SJCRH30 (cell line): ENCODE measurements around the gene SGSM1. TPM values are rescaled to one million over a fixed set of nuclear protein-coding genes. Genes with fewer than 3 reads are reported as not detected.

Experiments
- DNase-seq, 2 experiments: peaks; one replicate each; pipeline ENCODE4 v3.0.0-alpha.2; 2015 to 2020
- H3K27ac ChIP-seq: fragments of 250-450 bp; sonication (Bioruptor Pico); 2 replicates; pipeline ENCODE4 v1.5.1; 2020; ENCODE audit warnings: mild to moderate bottlenecking, moderate library complexity
- H3K27me3 ChIP-seq: fragments of 250-450 bp; sonication (Bioruptor Pico); 2 replicates; pipeline ENCODE4 v1.5.1; 2020; ENCODE audit warnings: mild to moderate bottlenecking, moderate library complexity
- H3K36me3 ChIP-seq: fragments of 250-450 bp; sonication (Bioruptor Pico); 2 replicates; pipeline ENCODE4 v1.5.1; 2020; ENCODE audit warnings: mild to moderate bottlenecking, moderate library complexity
- H3K4me1 ChIP-seq: fragments of 250-450 bp; sonication (Bioruptor Pico); 2 replicates; pipeline ENCODE4 v1.5.1; 2020; ENCODE audit warnings: mild to moderate bottlenecking, moderate library complexity
- H3K4me3 ChIP-seq: fragments of 250-450 bp; sonication (Bioruptor Pico); 2 replicates; pipeline ENCODE4 v1.5.1; 2020; ENCODE audit warnings: mild to moderate bottlenecking, moderate library complexity
- H3K9me3 ChIP-seq: fragments of 250-450 bp; sonication (Bioruptor Pico); replicated peaks from 2 replicates; pipeline ENCODE4 v1.5.1; 2020; ENCODE audit warnings: mild to moderate bottlenecking, moderate library complexity
- total RNA-seq: library from RNA; depleted of rRNA; stranded (reverse); fragments of >200 nt; shearing (Covaris generic); gene quantifications from 2 replicates; pipeline ENCODE4 v1.2.3, GENCODE V29; 2014

Gene SGSM1
- total RNA-seq, 1 experiment from 2014 or later, result not detected

GRCh38 chr22:24789516-24789915 is 16.5 kb upstream of the SGSM1 start:
- Histone ChIP-seq H3K27ac (no peak overlapping the region), H3K4me3 (no peak overlapping the region), H3K4me1 (no peaks in the 10 kb centered on the region), H3K27me3 (no peaks in the 10 kb centered on the region), H3K9me3 (no peaks in the 10 kb centered on the region), H3K36me3 (no peaks in the 10 kb centered on the region)
- no peak for DNase-seq

DNA sequence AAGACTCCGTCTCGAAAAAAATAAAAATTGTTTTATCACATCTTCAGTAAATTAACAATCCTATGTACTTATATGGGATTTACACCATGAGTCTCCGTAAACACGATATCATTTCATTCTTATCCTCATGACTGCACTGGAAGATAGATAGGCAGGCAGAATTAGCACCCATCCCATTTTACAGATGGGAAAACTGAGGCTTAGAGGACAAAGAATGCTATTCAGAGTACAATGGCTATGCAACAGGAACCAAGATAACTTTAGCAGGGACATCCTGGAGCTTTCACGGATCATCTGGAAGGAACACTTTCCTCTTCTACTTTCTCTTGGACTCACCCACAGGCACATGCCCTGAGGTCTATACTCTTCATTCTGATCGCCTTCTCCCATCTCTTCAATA is 14.6 kb upstream of the SGSM1 start:
- DNase-seq, result no peak
- Histone ChIP-seq H3K36me3 (no peaks in the 10 kb centered on the region), H3K27me3 (no peaks in the 10 kb centered on the region), H3K9me3 (no peaks in the 10 kb centered on the region), H3K4me3 (no peak overlapping the region), H3K27ac (no peak overlapping the region), H3K4me1 (no peaks in the 10 kb centered on the region)

DNA sequence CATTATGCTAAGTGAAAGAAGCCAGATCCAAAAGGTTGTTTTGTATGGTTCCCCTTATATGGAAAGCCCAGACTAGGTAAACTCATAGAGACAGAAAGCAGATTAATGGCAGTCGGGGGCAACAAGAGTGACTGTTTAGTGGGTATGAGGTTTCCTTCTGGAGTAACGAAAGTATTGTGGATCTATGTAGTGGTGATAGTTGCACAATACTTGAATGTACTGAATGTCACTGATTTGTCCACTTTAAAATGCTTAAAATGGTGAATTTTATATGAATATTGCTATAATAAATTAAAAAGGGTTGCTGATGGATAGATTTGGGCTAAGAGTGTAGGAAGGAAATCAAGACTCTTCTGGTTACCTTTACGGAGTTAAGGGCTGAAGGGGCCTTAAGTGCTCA is 10.0 kb upstream of the SGSM1 start:
- DNase-seq, result no peak
- H3K9me3 ChIP-seq, result no peaks in the 10 kb centered on the region
- H3K36me3 ChIP-seq, result no peaks in the 10 kb centered on the region
- no peak overlapping the region for H3K4me3 ChIP-seq
- 0 out of 2 replicates have a peak, but pooled peaks cover 4% of the 10 kb centered on the region for H3K27me3 ChIP-seq
- H3K4me1 ChIP-seq, result no peaks in the 10 kb centered on the region
- no peak overlapping the region for H3K27ac ChIP-seq

GRCh38 chr22:24796860-24797259 is 9.2 kb upstream of the SGSM1 start:
- Histone ChIP-seq H3K27me3 (0 out of 2 replicates have a peak, but pooled peaks cover 4% of the 10 kb centered on the region), H3K4me1 (no peaks in the 10 kb centered on the region), H3K27ac (no peak overlapping the region), H3K36me3 (no peaks in the 10 kb centered on the region), H3K9me3 (no peaks in the 10 kb centered on the region), H3K4me3 (no peak overlapping the region)
- no peak for DNase-seq

DNA sequence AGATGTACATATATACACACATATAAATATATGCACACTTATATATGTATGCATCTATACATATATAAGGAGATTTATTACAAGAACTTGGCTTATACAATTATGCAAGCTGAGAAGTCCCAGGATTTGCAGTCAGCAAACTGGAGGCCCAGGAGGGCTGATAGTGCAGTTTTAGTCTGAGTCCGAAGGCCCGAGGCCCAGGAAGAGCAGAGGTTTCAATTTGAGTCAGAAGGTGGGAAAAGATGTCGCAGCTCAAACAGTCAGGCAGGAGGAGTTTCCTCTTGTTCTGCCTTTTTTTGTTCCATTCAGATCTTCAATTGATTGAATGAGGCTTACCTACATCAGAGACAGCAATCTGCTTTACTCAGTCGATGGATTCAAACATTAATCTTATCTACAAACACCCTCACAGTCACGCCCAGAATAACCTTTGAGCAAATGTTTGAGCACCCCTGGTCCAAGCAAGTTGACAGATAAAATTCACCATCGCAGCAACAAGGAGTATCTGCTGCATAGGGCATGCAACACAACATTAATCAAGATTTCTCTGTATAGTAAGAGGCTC is 4.0 kb upstream of the SGSM1 start:
- Histone ChIP-seq H3K4me1 (no peaks in the 10 kb centered on the region), H3K36me3 (no peaks in the 10 kb centered on the region), H3K9me3 (no peaks in the 10 kb centered on the region), H3K4me3 (no peak overlapping the region), H3K27me3 (peaks cover 4% of the 10 kb centered on the region; the same call in 1 of the 2 replicates), H3K27ac (no peak overlapping the region)
- no peak for DNase-seq

- Histone ChIP-seq H3K27ac (no peak overlapping the region), H3K36me3 (no peaks in the 10 kb centered on the region), H3K27me3 (peaks cover 4% of the 10 kb centered on the region; the same call in 1 of the 2 replicates), H3K9me3 (no peaks in the 10 kb centered on the region), H3K4me1 (no peaks in the 10 kb centered on the region), H3K4me3 (no peak overlapping the region)
- peak; percentile 36 to 71 for DNase-seq
These were observed 2.9 kb upstream of the SGSM1 start for GRCh38 chr22:24803064-24803542.

- Histone ChIP-seq H3K4me1 (no peaks in the 10 kb centered on the region), H3K36me3 (no peaks in the 10 kb centered on the region), H3K4me3 (no peak overlapping the region), H3K27me3 (peaks cover 5% of the 10 kb centered on the region), H3K9me3 (no peaks in the 10 kb centered on the region), H3K27ac (no peak overlapping the region)
- DNase-seq, result no peak
These were observed 621 bp downstream of the SGSM1 start for GRCh38 chr22:24806663-24807001.

GRCh38 chr22:24807284-24807950 is 1.4 kb downstream of the SGSM1 start:
- no peak overlapping the region for H3K27ac ChIP-seq
- no peak for DNase-seq
- no peaks in the 10 kb centered on the region for H3K9me3 ChIP-seq
- no peaks in the 10 kb centered on the region for H3K36me3 ChIP-seq
- H3K27me3 ChIP-seq, result peaks cover 7% of the 10 kb centered on the region
- no peaks in the 10 kb centered on the region for H3K4me1 ChIP-seq
- H3K4me3 ChIP-seq, result no peak overlapping the region

DNA sequence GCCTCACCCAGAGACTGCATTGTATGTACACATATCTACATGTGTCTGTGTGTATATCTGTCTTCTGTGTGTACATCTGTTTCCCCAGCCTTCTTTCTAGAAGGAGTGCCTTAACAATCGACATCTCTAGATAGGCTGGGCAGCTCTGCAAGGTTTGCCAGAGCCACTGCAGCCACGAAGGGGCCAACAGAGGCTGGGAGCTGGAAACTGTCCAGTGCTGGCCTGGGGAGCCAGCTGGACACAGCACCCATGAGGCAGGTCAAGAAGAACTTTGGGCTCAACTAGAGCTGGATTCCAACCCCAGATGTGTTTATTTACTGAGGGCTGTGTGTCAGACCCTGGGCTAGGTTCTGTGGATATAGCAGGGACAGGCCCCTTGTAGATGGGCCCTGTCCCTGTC is 3.3 kb downstream of the SGSM1 start:
- Histone ChIP-seq H3K9me3 (no peaks in the 10 kb centered on the region), H3K27me3 (peaks cover 7% of the 10 kb centered on the region), H3K27ac (no peak overlapping the region), H3K36me3 (no peaks in the 10 kb centered on the region), H3K4me1 (no peaks in the 10 kb centered on the region), H3K4me3 (no peak overlapping the region)
- no peak for DNase-seq

DNA sequence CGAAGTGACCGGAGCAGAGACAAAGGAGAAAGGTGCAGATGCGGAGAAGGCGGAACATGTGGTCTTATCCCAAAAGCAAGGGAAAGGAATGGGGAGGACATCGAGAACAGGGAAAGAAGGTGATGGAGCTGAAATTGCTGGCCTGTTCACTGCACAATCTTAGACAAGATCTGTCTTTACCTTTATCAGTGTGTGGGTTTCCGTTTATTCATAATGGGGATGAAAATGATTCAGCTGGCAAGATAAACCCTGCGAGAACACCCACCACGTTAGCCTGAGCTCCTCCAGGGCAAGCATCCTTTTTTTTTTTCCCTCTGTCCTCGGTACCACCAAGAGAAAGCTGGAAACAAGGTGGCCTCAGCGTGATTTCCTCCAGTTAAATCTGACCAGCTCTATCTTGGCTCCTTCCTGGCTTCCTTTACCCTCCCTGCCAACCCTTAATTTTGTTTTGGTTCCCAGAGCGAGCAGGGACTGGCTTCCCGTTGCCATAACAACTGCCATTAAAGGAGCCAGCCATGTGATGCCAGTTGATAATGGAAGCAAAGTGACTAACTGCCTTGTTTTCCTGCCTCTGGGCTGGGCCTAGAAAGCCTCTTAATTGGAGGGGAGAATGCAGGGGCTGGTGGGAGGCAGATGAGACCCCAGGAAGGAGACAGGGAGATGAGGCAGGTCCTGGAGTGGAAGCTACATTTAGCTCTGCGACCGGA is 4.2 kb downstream of the SGSM1 start:
- Histone ChIP-seq H3K4me3 (no peak overlapping the region), H3K27me3 (peaks cover 7% of the 10 kb centered on the region), H3K27ac (no peak overlapping the region)

DNA sequence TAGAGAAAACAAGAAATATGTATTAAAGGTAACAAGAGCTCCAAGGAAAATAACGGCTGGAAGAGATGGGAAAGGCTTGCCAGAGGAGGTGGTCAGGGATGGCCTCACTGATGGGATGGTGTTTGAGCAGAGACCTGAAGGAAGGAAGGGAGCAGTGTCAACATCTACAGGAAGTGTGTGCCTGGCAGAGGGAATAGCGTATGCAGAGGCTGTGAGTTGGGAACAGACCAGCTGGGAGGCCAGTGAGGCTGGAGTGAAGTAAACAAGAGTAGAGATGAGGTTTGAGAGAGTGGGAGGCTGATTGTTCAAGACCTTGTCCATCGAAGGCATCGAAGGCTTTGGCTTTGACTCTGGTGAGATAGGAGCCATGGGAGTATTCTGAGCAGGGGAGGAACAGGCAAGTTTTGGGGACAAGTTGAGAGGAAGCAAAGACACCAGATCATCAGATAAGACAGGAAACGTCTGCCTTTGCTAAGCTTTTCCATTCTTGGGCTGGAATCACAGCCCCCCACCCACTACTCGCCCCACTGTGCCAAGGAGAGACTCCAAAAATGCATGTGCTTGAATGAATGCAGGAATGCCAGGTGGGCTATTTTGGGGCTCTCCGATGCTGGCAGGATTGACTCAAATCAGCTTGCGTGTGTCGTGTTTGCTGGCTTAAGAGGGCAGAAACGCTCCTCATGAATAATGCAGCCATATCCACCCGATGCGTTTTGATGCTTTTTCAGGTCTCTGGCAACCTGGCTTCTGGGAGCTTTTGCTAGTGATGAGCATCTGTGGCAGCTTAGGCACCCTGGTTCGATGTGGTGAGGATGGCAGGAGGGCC is 7.2 kb downstream of the SGSM1 start:
- DNase-seq, result no peak
- no peaks in the 10 kb centered on the region for H3K36me3 ChIP-seq
- H3K27me3 ChIP-seq, result peaks cover 7% of the 10 kb centered on the region

More for the DNA sequence above, 4.2 kb downstream of the SGSM1 start:
- no peak for DNase-seq
- Histone ChIP-seq H3K9me3 (no peaks in the 10 kb centered on the region), H3K36me3 (no peaks in the 10 kb centered on the region), H3K4me1 (no peaks in the 10 kb centered on the region)

DNA sequence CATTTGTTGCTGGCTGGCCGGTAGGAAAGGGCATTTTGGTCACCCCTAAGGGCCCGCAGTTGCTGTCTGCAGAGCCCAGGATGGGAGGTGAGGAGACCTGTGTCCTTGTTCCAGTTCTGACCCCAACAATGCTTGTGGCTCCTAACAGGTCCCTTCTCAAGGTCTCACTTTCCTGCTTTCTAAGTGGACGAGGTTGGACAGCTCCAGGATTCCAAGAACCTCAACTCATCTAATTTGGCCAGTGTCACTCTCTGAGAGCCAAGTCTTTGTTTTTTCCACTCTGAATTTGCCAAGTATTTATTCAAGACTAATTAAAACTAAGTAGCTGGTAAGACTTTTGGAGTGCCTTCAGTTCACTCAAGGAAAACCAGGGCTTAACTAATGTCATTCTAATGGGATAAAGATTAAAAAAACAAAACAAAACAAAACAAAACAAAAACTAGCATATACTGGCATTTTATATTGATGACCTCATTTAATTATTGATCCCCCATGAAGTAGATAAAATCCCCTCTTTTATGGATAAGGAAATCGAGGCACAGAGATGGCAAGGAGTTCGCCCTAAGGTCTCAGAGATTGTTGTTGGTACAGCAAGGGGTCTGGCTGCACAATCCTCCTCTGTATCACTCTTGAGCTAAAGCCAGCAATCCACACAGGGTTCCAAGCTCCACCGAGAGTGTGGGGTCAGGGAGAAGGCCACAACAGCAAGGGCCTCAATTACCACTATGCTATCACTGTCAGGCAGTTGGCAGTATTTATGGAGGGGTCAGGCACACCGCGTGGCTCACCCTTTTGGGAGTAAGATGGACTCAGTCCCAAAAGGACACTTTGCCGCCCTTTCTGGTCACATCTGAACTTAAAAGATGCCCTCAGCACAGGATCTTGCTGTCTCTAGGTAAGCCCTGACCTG is 8.1 kb downstream of the SGSM1 start:
- no peak for DNase-seq
- Histone ChIP-seq H3K27ac (no peak overlapping the region), H3K4me3 (no peak overlapping the region), H3K27me3 (peaks cover 7% of the 10 kb centered on the region), H3K4me1 (no peaks in the 10 kb centered on the region), H3K9me3 (no peaks in the 10 kb centered on the region), H3K36me3 (no peaks in the 10 kb centered on the region)

More for the DNA sequence above, 7.2 kb downstream of the SGSM1 start:
- no peak overlapping the region for H3K4me3 ChIP-seq
- H3K9me3 ChIP-seq, result no peaks in the 10 kb centered on the region
- no peaks in the 10 kb centered on the region for H3K4me1 ChIP-seq
- H3K27ac ChIP-seq, result no peak overlapping the region

- Histone ChIP-seq H3K9me3 (no peaks in the 10 kb centered on the region), H3K4me3 (no peak overlapping the region), H3K27me3 (no peaks in the 10 kb centered on the region), H3K27ac (no peak overlapping the region), H3K4me1 (no peaks in the 10 kb centered on the region), H3K36me3 (no peaks in the 10 kb centered on the region)
- no peak for DNase-seq
These were observed 10.8 kb downstream of the SGSM1 start for GRCh38 chr22:24816806-24817205.

DNA sequence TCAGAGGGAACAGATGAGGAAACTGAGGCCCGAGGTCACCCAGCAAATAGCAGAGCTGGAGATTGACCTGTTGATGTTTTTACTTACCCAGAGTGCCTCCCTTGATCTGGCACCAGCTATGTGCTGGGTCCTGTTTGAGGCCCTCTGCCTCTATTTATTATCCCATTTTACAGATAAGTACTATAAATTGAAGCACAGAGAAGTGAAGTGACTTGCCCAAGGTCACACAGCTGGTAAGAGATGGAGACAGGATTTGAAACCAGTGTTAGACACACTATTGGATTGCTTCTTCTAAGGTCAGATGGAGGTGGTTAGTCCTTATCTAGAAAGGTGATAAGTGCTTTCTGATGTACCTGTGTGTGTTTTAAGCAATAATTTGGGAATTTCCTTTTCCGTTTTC is 13.5 kb downstream of the SGSM1 start:
- DNase-seq, result no peak
- Histone ChIP-seq H3K9me3 (no peaks in the 10 kb centered on the region), H3K27ac (no peak overlapping the region), H3K36me3 (no peaks in the 10 kb centered on the region), H3K4me1 (no peaks in the 10 kb centered on the region), H3K4me3 (no peak overlapping the region), H3K27me3 (no peaks in the 10 kb centered on the region)
